Liver (tissue), 9 donors: ENCODE results near the gene SCAND1. TPM values are rescaled to one million over a fixed set of nuclear protein-coding genes. Genes with fewer than 3 reads are reported as not detected.

Experiments
- DNase-seq: peaks from one replicate; pipeline ENCODE4 v3.0.0-alpha.2; 2017; ENCODE audit warnings: low spot score
- H3K27ac ChIP-seq, 2 donors: one replicate each; pipeline ENCODE4 v1.7.0; 2013; ENCODE audit warnings: inconsistent platforms in 2 of 2, low read length in 2 of 2, control low read depth in 1 of 2, low read depth in 1 of 2, mild to moderate bottlenecking in 1 of 2
- H3K27me3 ChIP-seq, 4 donors: one replicate each; pipeline versions ENCODE4 v1.6.1 to v1.7.0; 2013; ENCODE audit warnings: low read length in 3 of 4, inconsistent platforms in 1 of 4, mild to moderate bottlenecking in 1 of 4, moderate library complexity in 1 of 4; ENCODE audit not compliant: control insufficient read depth in 4 of 4, insufficient read depth in 4 of 4
- H3K36me3 ChIP-seq, 4 donors: one replicate each; pipeline versions ENCODE4 v1.6.1 to v1.7.0; 2013; ENCODE audit warnings: low read length in 3 of 4, mild to moderate bottlenecking in 3 of 4, low read depth in 1 of 4, moderate library complexity in 1 of 4; ENCODE audit not compliant: control insufficient read depth in 4 of 4, insufficient read depth in 3 of 4
- H3K4me1 ChIP-seq, 4 donors: one replicate each; pipeline versions ENCODE4 v1.6.1 to v1.7.0; 2013; ENCODE audit warnings: low read length in 3 of 4, mild to moderate bottlenecking in 3 of 4, moderate library complexity in 1 of 4; ENCODE audit not compliant: control insufficient read depth in 4 of 4, insufficient read depth in 4 of 4
- H3K4me3 ChIP-seq, 3 donors: one replicate each; pipeline versions ENCODE4 v1.6.1 to v1.7.0; 2013; ENCODE audit warnings: low read length in 3 of 3, control low read depth in 1 of 3, low read depth in 1 of 3, mild to moderate bottlenecking in 1 of 3
- H3K9ac ChIP-seq, 2 donors: one replicate each; pipeline ENCODE4 v1.7.0; 2013; ENCODE audit warnings: low read length in 2 of 2, mild to moderate bottlenecking in 2 of 2, moderate library complexity in 2 of 2, control low read depth in 1 of 2, low read depth in 1 of 2
- H3K9me3 ChIP-seq, 4 donors: one replicate each; pipeline versions ENCODE4 v1.6.1 to v1.7.0; 2013; ENCODE audit warnings: low read length in 3 of 4; ENCODE audit not compliant: control insufficient read depth in 4 of 4
- EGR1 ChIP-seq, 2 donors: IDR thresholded peaks; 2 replicates each; pipeline ENCODE4 v1.6.1; 2016 to 2018; ENCODE audit warnings: antibody characterized with exemption in 2 of 2, low read depth in 2 of 2
- FOXA1 ChIP-seq: IDR thresholded peaks from 2 replicates; pipeline ENCODE4 v1.6.1; 2016; ENCODE audit warnings: antibody characterized with exemption
- FOXA2 ChIP-seq: IDR thresholded peaks from 2 replicates; pipeline ENCODE4 v1.6.1; 2016; ENCODE audit warnings: antibody characterized with exemption
- GABPA ChIP-seq, 2 donors: IDR thresholded peaks in 1 of 2; conservative IDR thresholded peaks in 1 of 2; 2 replicates each; pipeline ENCODE4 v1.6.1; 2016; ENCODE audit warnings: antibody characterized with exemption in 2 of 2, mild to moderate bottlenecking in 1 of 2, moderate library complexity in 1 of 2
- HNF4G ChIP-seq: IDR thresholded peaks from 2 replicates; pipeline ENCODE4 v1.6.1; 2016; ENCODE audit warnings: antibody characterized with exemption
- JUND ChIP-seq, 2 donors: IDR thresholded peaks; 2 replicates each; pipeline ENCODE4 v1.6.1; 2016; ENCODE audit warnings: antibody characterized with exemption in 2 of 2
- NR2F2 ChIP-seq: IDR thresholded peaks from 2 replicates; pipeline ENCODE4 v1.6.1; 2016; ENCODE audit warnings: antibody characterized with exemption
- RAD21 ChIP-seq, 2 donors: IDR thresholded peaks; 2 replicates each; pipeline ENCODE4 v1.6.1; 2016; ENCODE audit warnings: antibody characterized with exemption in 2 of 2, mild to moderate bottlenecking in 2 of 2
- RXRA ChIP-seq, 2 donors: IDR thresholded peaks; 2 replicates each; pipeline ENCODE4 v1.6.1; 2017 to 2018; ENCODE audit warnings: antibody characterized with exemption in 2 of 2, mild to moderate bottlenecking in 1 of 2
- SP1 ChIP-seq: IDR thresholded peaks from 2 replicates; pipeline ENCODE4 v1.6.1; 2018; ENCODE audit warnings: antibody characterized with exemption, mild to moderate bottlenecking
- TAF1 ChIP-seq: conservative IDR thresholded peaks from 2 replicates; pipeline ENCODE4 v1.6.1; 2016; ENCODE audit warnings: antibody characterized with exemption, mild to moderate bottlenecking
- YY1 ChIP-seq: IDR thresholded peaks from 2 replicates; pipeline ENCODE4 v1.6.1; 2016; ENCODE audit warnings: antibody characterized with exemption, mild to moderate bottlenecking
- WGBS: extraction: QIAGEN DNeasy Blood & Tissue Kit; methylation state at CpG from one replicate; pipeline ENCODE4 v1.1.7; 2013; 5-methylcytosine and 5-hydroxymethylcytosine counted together
- polyA plus RNA-seq, 2 donors: library from polyadenylated mRNA; stranded (reverse) in 1 of 2; unstranded in 1 of 2; fragments of 200-250 nt in 1 of 2; fragments of >200 nt in 1 of 2; fragmentation: Nextera tagmentation in 1 of 2; extraction: Ambion mirVana in 1 of 2; gene quantifications; one replicate each; pipeline versions ENCODE4 v1.2.1 to v1.2.3, GENCODE V29; 2013 to 2015
- total RNA-seq, 2 donors: library from RNA; depleted of rRNA; stranded (reverse); fragments of >200 nt; gene quantifications; one replicate each; pipeline ENCODE4 v1.2.3, GENCODE V29; 2014
- TF ChIP-seq, protein P1 (sequence below): IDR thresholded peaks from 2 replicates; pipeline ENCODE4 v1.6.1; 2016; ENCODE audit warnings: antibody characterized with exemption
- TF ChIP-seq, protein P2 (sequence below): IDR thresholded peaks from 2 replicates; pipeline ENCODE4 v1.6.1; 2016; ENCODE audit warnings: antibody characterized with exemption
- TF ChIP-seq, protein P3 (sequence below): IDR thresholded peaks from 2 replicates; pipeline ENCODE4 v1.6.1; 2016; ENCODE audit warnings: antibody characterized with exemption
- TF ChIP-seq, protein P4 (sequence below): IDR thresholded peaks from 2 replicates; pipeline ENCODE4 v1.6.1; 2016; ENCODE audit warnings: antibody characterized with exemption, mild to moderate bottlenecking
- TF ChIP-seq, protein P5 (sequence below): fragments of 150-350 bp; IDR thresholded peaks from 2 replicates; pipeline ENCODE4 v1.5.1; 2017; ENCODE audit warnings: improper control_type of control experiment, low read depth, low read length; ENCODE audit not compliant: missing input control
- donor health status: healthy.
- donor health status: healthy.
- donor health status: healthy.
- donor health status: healthy.
- donor health status: healthy.

The SCAND1 gene
- total and polyA plus RNA-seq, 4 donors: 39.7 to 126 (median 62.2) TPM

DNA sequence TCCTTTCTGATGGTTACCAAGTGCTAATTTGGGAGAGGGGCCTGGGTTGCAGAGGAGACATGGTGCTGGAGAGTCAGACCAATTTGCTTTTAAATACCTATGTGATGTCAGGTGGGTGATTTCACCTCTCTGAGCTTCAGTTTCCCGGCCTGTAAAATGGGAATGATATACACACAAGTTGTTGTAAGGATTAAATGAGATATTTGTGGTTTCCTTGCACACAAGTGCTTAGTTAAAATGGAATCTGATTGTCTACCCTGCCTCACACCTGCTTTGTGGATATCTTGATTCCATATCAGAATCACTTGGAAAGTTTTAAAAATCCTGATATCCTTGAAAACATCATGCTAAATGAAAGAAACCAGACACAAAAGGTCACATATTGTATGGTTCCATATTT lies 44.5 kb downstream of the SCAND1 start:
- DNase-seq: no peak
- H3K4me3 ChIP-seq: no peak overlapping the region
- TF ChIP-seq RXRA (IDR thresholded peaks at IDR 0.05) (no peak), EGR1 (IDR thresholded peaks at IDR 0.05; ENCODE audit: low read depth in 2 of 2) (no peak)
- WGBS: 100% methylated on average over 1 of the region's 1 CpG
- no peak overlapping the region for H3K27ac ChIP-seq
- H3K9ac ChIP-seq: no peak overlapping the region
- H3K4me1 ChIP-seq: no peaks in the 10 kb centered on the region
- H3K27me3 ChIP-seq: no peaks in the 10 kb centered on the region
- H3K36me3 ChIP-seq: peaks cover 2 to 17% (median 11%) of the 10 kb centered on the region in 4 donors
- no peaks in the 10 kb centered on the region for H3K9me3 ChIP-seq

DNA sequence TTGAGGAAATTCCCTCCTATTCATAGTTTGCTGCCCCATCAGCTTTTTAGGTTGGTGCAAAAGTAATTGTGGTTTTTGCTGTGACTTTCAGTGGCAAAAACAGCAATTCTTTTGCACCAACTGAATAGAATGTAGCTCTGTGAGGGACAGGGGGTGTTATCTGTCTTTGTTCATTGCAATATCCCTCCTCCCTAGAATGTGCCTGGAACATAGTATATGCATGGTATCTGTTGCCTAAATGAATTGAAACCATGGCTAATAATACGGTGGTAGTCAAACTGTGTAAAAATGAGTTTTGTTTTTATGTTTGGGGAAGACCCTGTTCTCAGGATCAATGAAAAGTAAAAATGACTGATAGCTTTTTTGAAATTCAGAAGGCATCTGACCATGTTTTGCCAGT lies 45.1 kb downstream of the SCAND1 start:
- 90% methylated on average over 1 of the region's 1 CpG for WGBS
- H3K36me3 ChIP-seq: peaks cover 2 to 14% (median 10%) of the 10 kb centered on the region in 4 donors

DNA sequence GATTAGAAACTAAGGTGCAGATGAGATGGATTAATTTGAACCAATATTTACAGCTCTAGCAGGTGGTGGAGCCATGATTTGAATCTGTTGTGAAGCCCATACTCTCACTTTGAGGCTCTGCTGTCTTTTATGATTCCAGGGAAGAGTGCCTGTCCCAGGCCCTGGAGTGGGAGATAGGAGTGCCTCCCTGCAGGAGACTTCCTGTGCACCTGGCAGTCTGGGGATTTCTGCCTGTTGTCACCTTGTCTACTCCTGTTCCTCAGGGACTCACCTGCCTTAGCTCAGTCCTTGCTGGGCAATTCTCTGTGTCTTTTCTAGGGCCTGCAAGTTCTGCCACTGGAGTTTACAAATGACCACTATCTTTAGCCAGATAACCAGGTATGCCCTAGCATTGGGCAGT lies 46.3 kb downstream of the SCAND1 start:
- H3K9ac ChIP-seq: no peak overlapping the region
- no peak overlapping the region for H3K4me3 ChIP-seq
- H3K4me1 ChIP-seq: no peaks in the 10 kb centered on the region
- TF ChIP-seq, protein P1, sequence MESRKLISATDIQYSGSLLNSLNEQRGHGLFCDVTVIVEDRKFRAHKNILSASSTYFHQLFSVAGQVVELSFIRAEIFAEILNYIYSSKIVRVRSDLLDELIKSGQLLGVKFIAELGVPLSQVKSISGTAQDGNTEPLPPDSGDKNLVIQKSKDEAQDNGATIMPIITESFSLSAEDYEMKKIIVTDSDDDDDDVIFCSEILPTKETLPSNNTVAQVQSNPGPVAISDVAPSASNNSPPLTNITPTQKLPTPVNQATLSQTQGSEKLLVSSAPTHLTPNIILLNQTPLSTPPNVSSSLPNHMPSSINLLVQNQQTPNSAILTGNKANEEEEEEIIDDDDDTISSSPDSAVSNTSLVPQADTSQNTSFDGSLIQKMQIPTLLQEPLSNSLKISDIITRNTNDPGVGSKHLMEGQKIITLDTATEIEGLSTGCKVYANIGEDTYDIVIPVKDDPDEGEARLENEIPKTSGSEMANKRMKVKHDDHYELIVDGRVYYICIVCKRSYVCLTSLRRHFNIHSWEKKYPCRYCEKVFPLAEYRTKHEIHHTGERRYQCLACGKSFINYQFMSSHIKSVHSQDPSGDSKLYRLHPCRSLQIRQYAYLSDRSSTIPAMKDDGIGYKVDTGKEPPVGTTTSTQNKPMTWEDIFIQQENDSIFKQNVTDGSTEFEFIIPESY: no peak
- TF ChIP-seq NR2F2 (no peak), HNF4G (no peak), TAF1 (no peak), RAD21 (IDR thresholded peaks at IDR 0.05) (no peak), FOXA1 (no peak), JUND (IDR thresholded peaks at IDR 0.05) (no peak), FOXA2 (no peak), SP1 (no peak), YY1 (no peak), GABPA (IDR thresholded peaks at IDR 0.05 in 1 of 2, conservative IDR thresholded peaks at IDR 0.05 in 1 of 2) (no peak), EGR1 (IDR thresholded peaks at IDR 0.05; ENCODE audit: low read depth in 2 of 2) (no peak)
- TF ChIP-seq, protein P2, sequence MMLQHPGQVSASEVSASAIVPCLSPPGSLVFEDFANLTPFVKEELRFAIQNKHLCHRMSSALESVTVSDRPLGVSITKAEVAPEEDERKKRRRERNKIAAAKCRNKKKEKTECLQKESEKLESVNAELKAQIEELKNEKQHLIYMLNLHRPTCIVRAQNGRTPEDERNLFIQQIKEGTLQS: no peak
- TF ChIP-seq, protein P3, sequence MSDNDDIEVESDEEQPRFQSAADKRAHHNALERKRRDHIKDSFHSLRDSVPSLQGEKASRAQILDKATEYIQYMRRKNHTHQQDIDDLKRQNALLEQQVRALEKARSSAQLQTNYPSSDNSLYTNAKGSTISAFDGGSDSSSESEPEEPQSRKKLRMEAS: no peak
- TF ChIP-seq, protein P4, sequence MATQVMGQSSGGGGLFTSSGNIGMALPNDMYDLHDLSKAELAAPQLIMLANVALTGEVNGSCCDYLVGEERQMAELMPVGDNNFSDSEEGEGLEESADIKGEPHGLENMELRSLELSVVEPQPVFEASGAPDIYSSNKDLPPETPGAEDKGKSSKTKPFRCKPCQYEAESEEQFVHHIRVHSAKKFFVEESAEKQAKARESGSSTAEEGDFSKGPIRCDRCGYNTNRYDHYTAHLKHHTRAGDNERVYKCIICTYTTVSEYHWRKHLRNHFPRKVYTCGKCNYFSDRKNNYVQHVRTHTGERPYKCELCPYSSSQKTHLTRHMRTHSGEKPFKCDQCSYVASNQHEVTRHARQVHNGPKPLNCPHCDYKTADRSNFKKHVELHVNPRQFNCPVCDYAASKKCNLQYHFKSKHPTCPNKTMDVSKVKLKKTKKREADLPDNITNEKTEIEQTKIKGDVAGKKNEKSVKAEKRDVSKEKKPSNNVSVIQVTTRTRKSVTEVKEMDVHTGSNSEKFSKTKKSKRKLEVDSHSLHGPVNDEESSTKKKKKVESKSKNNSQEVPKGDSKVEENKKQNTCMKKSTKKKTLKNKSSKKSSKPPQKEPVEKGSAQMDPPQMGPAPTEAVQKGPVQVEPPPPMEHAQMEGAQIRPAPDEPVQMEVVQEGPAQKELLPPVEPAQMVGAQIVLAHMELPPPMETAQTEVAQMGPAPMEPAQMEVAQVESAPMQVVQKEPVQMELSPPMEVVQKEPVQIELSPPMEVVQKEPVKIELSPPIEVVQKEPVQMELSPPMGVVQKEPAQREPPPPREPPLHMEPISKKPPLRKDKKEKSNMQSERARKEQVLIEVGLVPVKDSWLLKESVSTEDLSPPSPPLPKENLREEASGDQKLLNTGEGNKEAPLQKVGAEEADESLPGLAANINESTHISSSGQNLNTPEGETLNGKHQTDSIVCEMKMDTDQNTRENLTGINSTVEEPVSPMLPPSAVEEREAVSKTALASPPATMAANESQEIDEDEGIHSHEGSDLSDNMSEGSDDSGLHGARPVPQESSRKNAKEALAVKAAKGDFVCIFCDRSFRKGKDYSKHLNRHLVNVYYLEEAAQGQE: no peak
- TF ChIP-seq, protein P5, sequence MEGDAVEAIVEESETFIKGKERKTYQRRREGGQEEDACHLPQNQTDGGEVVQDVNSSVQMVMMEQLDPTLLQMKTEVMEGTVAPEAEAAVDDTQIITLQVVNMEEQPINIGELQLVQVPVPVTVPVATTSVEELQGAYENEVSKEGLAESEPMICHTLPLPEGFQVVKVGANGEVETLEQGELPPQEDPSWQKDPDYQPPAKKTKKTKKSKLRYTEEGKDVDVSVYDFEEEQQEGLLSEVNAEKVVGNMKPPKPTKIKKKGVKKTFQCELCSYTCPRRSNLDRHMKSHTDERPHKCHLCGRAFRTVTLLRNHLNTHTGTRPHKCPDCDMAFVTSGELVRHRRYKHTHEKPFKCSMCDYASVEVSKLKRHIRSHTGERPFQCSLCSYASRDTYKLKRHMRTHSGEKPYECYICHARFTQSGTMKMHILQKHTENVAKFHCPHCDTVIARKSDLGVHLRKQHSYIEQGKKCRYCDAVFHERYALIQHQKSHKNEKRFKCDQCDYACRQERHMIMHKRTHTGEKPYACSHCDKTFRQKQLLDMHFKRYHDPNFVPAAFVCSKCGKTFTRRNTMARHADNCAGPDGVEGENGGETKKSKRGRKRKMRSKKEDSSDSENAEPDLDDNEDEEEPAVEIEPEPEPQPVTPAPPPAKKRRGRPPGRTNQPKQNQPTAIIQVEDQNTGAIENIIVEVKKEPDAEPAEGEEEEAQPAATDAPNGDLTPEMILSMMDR: no peak
- DNase-seq: no peak
- H3K9me3 ChIP-seq: no peaks in the 10 kb centered on the region
- no peaks in the 10 kb centered on the region for H3K27me3 ChIP-seq
- H3K27ac ChIP-seq: no peak overlapping the region
- H3K36me3 ChIP-seq: peaks cover 0 to 7% (median 1%) of the 10 kb centered on the region in 4 donors

More for the DNA sequence above, 45.1 kb downstream of the SCAND1 start:
- Histone ChIP-seq H3K9me3 (no peaks in the 10 kb centered on the region), H3K27ac (no peak overlapping the region), H3K4me3 (no peak overlapping the region), H3K27me3 (no peaks in the 10 kb centered on the region), H3K9ac (no peak overlapping the region), H3K4me1 (no peaks in the 10 kb centered on the region)
- TF ChIP-seq RXRA (IDR thresholded peaks at IDR 0.05): no peak
- no peak for TF ChIP-seq FOXA2
- TF ChIP-seq, protein P3: no peak
- DNase-seq: no peak
